VCaP (cell line): ENCODE data around the gene ADCY4.

Experiments used
- H3K27ac ChIP-seq: fragments of 450-650 bp; 2 replicates; pipeline ENCODE4 v1.5.1; 2017
- CTCF ChIP-seq: fragments of 450-650 bp; conservative IDR thresholded peaks from 2 replicates; pipeline ENCODE4 v1.5.1; 2017; ENCODE audit warnings: mild to moderate bottlenecking, moderate library complexity

Gene ADCY4

GRCh38 chr14:24297190-24297964 is 37.5 kb downstream of the ADCY4 start:
- H3K27ac ChIP-seq = no peak overlapping the region; the same call in 1 of the 2 replicates
- peak; percentile 60 for TF ChIP-seq CTCF

DNA sequence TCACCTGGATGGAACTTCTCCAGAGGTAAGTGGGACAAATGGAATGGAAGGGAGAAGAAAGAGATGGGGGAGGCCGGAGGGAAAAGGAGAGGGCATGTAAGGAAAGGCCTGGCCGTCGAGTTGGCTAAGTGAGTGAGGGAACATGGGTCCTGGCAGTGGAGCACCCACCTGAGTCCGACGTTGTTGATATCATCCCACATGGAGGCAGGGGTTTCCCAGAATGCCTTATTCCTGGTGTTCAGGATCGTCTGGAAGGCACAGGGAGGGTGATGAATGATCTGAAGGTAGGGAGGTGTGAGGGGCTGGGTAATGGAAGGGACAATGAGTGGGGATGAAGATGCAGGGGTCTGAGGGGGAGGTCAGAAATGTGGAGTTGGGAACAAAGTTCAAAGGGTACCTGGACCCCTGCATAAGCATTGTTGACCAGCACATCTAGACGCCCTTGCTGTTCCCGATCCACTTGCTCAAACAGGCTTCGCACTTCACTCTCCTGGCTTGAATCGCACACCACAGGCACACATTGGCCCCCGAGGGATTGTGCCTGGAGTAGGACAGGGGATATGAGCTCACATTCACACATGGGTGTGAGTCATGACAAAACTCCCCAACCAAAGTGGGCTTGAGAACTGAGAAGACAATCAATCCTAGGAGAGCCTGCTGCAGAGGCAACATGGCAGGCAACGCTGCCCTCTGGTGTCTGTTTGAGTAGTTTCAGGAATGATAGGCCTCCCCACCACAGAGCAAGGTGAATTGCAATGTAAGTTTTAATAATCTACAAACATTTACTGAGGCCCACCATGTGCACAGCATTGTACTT is 38.3 kb downstream of the ADCY4 start:
- H3K27ac ChIP-seq = no peak overlapping the region
- peak; percentile 80 for TF ChIP-seq CTCF

DNA sequence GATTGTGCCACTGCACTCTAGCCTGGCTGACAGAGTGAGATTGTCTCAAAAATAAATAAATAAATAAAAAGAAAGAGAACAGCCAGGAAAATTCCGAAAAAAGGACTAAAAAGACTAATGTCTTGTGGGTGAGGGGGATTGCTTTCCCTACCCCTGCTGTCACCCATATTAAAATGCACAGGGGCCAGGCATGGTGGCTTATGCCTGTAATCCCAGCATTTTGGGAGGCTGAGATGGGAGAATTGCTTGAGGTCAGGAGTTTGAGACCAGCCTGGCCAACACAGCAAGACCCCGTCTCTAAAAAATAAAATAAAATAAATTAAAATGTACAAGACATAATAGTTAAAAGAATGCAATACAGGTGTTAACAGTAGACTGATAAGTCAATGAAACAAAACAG is 41.3 kb downstream of the ADCY4 start:
- no peak for TF ChIP-seq CTCF
- no peak overlapping the region for H3K27ac ChIP-seq

- no peak for TF ChIP-seq CTCF
- no peak overlapping the region for H3K27ac ChIP-seq
Observed at GRCh38 chr14:24292118-24292807, 42.6 kb downstream of the ADCY4 start.

DNA sequence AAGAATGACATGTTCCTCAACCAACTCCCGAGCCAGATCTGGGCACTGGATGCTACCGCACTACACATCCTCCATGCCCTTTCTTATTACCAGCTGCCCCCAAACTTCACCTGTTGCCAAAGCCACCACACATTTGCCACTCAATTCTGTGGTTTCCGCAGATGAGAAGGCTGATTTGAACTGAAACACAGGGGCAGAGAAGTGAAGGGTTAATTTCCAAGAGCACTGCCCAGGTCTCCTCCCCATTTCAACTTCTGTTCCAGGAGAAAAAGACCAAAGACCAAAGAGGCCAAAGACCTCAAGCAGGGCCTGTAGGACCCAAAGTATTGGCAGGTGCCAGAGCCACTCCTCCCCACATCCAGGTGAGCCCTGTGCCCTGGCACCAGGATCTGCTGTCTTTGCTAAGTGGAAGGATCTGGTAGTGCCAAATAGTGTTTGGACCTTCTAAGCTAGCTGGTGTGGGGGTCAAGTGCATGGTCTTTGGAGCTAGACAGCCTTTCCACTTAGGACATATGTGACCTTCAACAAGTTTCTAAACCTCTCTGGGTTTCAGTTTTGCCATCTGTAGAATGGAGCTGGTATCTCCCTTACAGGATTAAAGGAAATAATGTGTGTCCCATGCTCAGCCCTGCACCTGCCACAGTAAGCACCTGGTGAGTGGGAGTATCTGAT is 43.3 kb downstream of the ADCY4 start:
- TF ChIP-seq CTCF = no peak
- H3K27ac ChIP-seq = no peak overlapping the region

GRCh38 chr14:24290746-24291145 is 44.1 kb downstream of the ADCY4 start:
- no peak overlapping the region for H3K27ac ChIP-seq
- no peak for TF ChIP-seq CTCF
